ENCODE data around the gene FRK. TPM values are rescaled to one million over a fixed set of nuclear protein-coding genes. Genes with fewer than 3 reads are reported as not detected.

Gene FRK
- total and polyA plus RNA-seq, 2 experiments from 2014 or later = 0.45 to 0.71 TPM

- no peaks in the 10 kb centered on the region for H3K4me1 ChIP-seq (ENCODE audit: low read depth)
- H3K4me3 ChIP-seq = no peak overlapping the region
- no peaks in the 10 kb centered on the region for H3K36me3 ChIP-seq
- H3K27me3 ChIP-seq = no peaks in the 10 kb centered on the region
- no peak for DNase-seq (ENCODE audit: low read depth in 1 of 2, low spot score in 1 of 2)
- H3K9me3 ChIP-seq (ENCODE audit: low read depth) = no peaks in the 10 kb centered on the region
- no peak overlapping the region for H3K27ac ChIP-seq
- TF ChIP-seq CTCF (IDR thresholded peaks at IDR 0.05; ENCODE audit: low read depth, low read length) = no peak
Measured at GRCh38 chr6:115997990-115998585, 62.6 kb downstream of the FRK start.

- no peaks in the 10 kb centered on the region for H3K4me1 ChIP-seq (ENCODE audit: low read depth)
- TF ChIP-seq CTCF (IDR thresholded peaks at IDR 0.05; ENCODE audit: low read depth, low read length) = no peak
- no peak for DNase-seq (ENCODE audit: low read depth in 1 of 2, low spot score in 1 of 2)
- H3K4me3 ChIP-seq = no peak overlapping the region
- H3K27me3 ChIP-seq = no peaks in the 10 kb centered on the region
- H3K36me3 ChIP-seq = no peaks in the 10 kb centered on the region
- no peak overlapping the region for H3K27ac ChIP-seq
- no peaks in the 10 kb centered on the region for H3K9me3 ChIP-seq (ENCODE audit: low read depth)
Measured at GRCh38 chr6:115986026-115986425, 74.7 kb downstream of the FRK start.

GRCh38 chr6:115984809-115985208, 75.9 kb downstream of the FRK start:
- TF ChIP-seq CTCF (IDR thresholded peaks at IDR 0.05; ENCODE audit: low read depth, low read length) = no peak
- Histone ChIP-seq H3K36me3 (no peaks in the 10 kb centered on the region), H3K27ac (no peak overlapping the region), H3K4me1 (ENCODE audit: low read depth) (no peaks in the 10 kb centered on the region), H3K27me3 (no peaks in the 10 kb centered on the region), H3K9me3 (ENCODE audit: low read depth) (no peaks in the 10 kb centered on the region), H3K4me3 (no peak overlapping the region)
- DNase-seq (ENCODE audit: low read depth in 1 of 2, low spot score in 1 of 2) = no peak

- no peak for TF ChIP-seq CTCF (IDR thresholded peaks at IDR 0.05; ENCODE audit: low read depth, low read length)
- no peak for DNase-seq (ENCODE audit: low read depth in 1 of 2, low spot score in 1 of 2)
- no peaks in the 10 kb centered on the region for H3K4me1 ChIP-seq (ENCODE audit: low read depth)
- H3K27me3 ChIP-seq = no peaks in the 10 kb centered on the region
- H3K27ac ChIP-seq = no peak overlapping the region
- no peaks in the 10 kb centered on the region for H3K36me3 ChIP-seq
- H3K9me3 ChIP-seq (ENCODE audit: low read depth) = no peaks in the 10 kb centered on the region
- H3K4me3 ChIP-seq = no peak overlapping the region
Measured at GRCh38 chr6:115983998-115984397, 76.7 kb downstream of the FRK start.

GRCh38 chr6:115982453-115982852, 78.2 kb downstream of the FRK start:
- H3K9me3 ChIP-seq (ENCODE audit: low read depth) = no peaks in the 10 kb centered on the region
- no peaks in the 10 kb centered on the region for H3K4me1 ChIP-seq (ENCODE audit: low read depth)
- H3K36me3 ChIP-seq = no peaks in the 10 kb centered on the region
- H3K4me3 ChIP-seq = no peak overlapping the region
- no peak overlapping the region for H3K27ac ChIP-seq
- no peaks in the 10 kb centered on the region for H3K27me3 ChIP-seq
- DNase-seq (ENCODE audit: low read depth in 1 of 2, low spot score in 1 of 2) = no peak
- no peak for TF ChIP-seq CTCF (IDR thresholded peaks at IDR 0.05; ENCODE audit: low read depth, low read length)
